GM18909 (cell line): ENCODE data around the gene SPATS1.

ENCODE experiments used
- ATAC-seq: cut with Tn5 transposase; IDR thresholded peaks from one replicate; pipeline ENCODE4 v1.9.1; 2021; ENCODE audit warnings: mild to moderate bottlenecking; ENCODE audit not compliant: unreplicated experiment, poor library complexity

Gene SPATS1

DNA sequence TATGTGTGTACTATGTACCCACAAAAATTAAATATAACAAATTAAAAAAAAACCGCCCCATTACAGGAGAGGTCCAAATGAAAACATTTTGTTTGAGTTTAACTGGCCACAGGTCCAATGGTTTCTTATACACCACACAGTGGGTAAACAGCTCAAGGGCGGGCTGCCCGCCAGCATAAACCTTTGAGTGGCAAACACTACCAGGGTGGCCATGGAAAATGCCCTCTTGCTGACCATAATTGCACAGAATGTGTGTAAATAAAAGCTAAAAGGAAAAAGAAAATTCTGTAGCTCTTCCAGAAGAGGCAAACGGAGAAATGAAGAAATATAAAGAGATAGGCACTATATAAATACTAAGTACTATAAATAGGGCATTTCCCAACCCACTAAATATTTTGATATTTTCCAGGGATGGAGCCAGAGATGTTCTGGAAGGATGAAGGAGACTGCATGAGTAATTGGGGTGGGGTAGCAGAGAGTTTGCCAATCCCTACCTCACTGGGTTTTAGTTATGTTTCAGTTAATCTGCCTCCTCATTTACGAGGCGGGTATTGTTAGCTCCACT is 44.0 kb downstream of the SPATS1 start:
- ATAC-seq = no peak

DNA sequence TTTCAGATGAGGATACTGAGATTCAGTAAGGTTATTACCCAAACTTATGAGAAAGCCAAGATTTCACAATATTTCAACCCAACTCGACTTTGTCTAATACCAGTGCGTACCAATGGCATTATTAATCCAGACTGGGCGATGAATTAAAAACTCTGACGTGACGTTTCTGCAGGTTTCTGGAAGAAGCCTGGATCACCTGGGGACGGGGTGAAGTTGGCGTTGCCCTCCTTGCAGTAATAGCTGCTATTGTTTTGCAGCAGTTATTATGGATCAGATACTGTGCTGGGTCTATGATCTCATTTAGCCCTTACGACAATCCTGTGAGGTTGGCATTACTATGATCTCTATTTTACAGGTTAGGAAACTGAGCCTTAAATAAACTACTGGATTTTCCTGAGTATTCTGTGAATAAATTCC is 44.5 kb downstream of the SPATS1 start:
- ATAC-seq = peak; percentile 6

DNA sequence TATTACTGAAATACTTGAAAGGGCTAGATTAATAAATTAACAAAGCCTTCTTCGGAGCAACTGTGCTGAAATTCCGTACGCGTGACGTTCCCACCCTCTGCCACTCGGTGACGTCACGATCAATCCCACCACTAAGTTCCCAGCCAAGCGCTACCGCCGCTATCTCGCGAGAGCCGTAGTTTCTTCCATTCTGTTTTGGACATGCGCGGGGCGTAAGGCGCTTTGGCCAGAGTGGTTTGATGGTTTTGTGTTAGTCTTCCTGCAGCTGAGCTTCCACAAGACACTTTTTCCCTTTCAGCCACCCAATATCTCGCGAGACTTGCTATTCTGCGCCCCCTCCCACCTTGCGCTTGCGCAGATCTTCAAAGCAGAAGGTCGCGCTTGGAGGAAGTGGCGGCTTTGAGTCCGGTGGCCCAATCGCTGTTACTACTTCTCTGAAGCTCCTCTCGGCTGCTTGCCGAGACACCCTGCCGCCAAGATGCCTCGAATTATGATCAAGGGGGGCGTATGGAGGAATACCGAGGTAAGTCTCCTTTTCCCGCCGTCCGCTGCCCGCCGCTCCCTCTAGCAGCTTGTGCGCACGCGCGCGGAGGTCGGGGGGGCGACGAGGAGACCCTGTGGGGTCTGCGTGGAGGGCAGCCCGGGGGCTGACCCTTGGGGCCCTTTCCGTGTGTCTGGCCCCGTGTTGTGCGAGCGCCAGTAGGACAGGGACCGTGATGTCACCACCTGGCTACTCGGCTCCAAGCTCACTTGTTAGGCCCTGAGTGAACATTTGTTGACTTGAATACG is 45.1 kb downstream of the SPATS1 start, which contains the start of gene CDC5L:
TSS of gene CDC5L (plus strand) at position 361 of the 789 bp plus-strand sequence. CDS start at position 479, 118 bp downstream.
- ATAC-seq = peak; percentile 89

DNA sequence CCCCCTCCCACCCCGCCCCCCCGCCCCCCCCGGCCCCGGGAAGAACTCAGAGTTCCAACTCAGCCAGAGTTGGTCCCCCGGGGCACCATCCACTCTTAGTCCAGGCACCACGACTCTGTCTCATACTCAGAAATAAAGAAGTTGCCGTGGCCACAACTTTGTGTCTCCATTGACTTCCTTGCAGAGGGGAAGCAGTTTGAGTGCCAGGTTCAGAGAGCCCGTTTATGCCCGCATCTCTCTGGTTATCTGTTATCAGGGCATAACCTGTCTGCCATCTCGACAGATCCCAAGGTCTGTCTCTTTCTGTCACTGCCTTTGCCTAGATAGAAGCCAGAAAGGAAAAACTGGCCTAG is 45.7 kb downstream of the SPATS1 start:
- ATAC-seq = no peak

DNA sequence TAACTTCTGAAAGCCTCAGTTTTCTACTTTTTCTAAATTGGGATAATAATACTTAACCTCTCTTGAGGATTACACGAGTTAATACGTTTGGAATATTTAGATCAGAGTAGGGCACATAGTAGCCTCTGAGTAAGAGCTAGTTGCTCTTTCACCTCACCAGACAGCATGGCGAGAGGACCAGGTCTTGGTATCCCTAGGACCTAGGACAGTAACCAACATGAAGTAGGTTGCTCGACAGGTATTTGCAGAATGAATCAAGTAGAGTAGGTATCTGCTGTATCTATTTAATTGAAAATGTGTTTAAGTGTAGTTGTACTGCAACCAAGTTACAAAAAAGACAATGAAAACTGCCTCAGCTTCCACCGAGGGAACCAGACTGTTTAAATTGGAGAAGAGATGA is 46.4 kb downstream of the SPATS1 start:
- no peak for ATAC-seq

DNA sequence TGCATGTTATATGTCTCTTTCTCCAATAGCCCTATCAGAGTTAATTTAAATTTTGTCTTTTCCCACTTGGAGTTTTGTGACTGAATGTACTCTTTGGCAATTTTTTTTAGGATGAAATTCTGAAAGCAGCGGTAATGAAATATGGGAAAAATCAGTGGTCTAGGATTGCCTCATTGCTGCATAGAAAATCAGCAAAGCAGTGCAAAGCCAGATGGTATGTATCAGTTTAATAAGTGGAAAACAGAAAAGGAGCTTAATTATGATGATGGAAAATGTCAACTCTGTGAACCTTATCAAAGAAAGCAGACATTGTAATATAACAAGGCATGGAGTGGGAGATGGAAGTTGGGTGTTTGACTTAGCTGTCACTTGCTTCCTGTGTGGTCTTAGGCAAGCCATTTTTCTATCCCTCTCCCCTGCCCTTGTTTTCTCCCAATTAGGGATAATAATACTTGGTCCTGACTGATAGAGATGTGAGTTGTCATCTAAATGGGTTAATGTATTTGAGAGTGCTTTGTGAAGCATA is 47.8 kb downstream of the SPATS1 start:
- ATAC-seq = no peak
